Stimulated activated CD8-positive, alpha-beta memory T cell treated with anti-CD3 and anti-CD28 coated beads, Interleukin-15, amount 100 ng/mL, for 24 hours (primary cell): ENCODE measurements around the gene ELP4.

Source experiments
- DNase-seq: peaks from one replicate; pipeline ENCODE4 v3.0.0-alpha.2; 2020; ENCODE audit warnings: low read depth

ELP4 gene

GRCh38 chr11:31824879-31825837, 315.6 kb downstream of the ELP4 start:
- DNase-seq, result no peak

- no peak for DNase-seq
These were observed 316.4 kb downstream of the ELP4 start for GRCh38 chr11:31825838-31826484.

GRCh38 chr11:31826536-31827438, 317.2 kb downstream of the ELP4 start:
- no peak for DNase-seq

- no peak for DNase-seq
These were observed 318.1 kb downstream of the ELP4 start for GRCh38 chr11:31827455-31828206.

- no peak for DNase-seq
These were observed 318.6 kb downstream of the ELP4 start for GRCh38 chr11:31828217-31828616.

- no peak for DNase-seq
These were observed 320.8 kb downstream of the ELP4 start for GRCh38 chr11:31830406-31830805.

- no peak for DNase-seq
These were observed 324.7 kb downstream of the ELP4 start for GRCh38 chr11:31834237-31834636.
